Smooth muscle cell (in vitro differentiated cells): ENCODE measurements around the gene MAGI2. TPM values are rescaled to one million over a fixed set of nuclear protein-coding genes. Genes with fewer than 3 reads are reported as not detected.

Experiments used
- DNase-seq: peaks from one replicate; lab custom pipeline; 2025; ENCODE audit not compliant: unreplicated experiment; lab: John Stamatoyannopoulos, UW
- H2AFZ ChIP-seq: fragments of 200-600 bp; sonication (generic); 2 replicates; pipeline ENCODE4 v1.6.0; 2016; ENCODE audit warnings: antibody characterized with exemption, low read depth, mild to moderate bottlenecking
- H3F3A ChIP-seq: fragments of 200-600 bp; sonication (generic); 2 replicates; pipeline ENCODE4 v1.6.0; 2017; ENCODE audit warnings: antibody characterized with exemption, low read depth
- H3K27ac ChIP-seq: fragments of 200-600 bp; sonication (generic); 2 replicates; pipeline ENCODE4 v1.5.1; 2016; ENCODE audit warnings: low read depth, mild to moderate bottlenecking
- H3K27me3 ChIP-seq: fragments of 200-600 bp; sonication (generic); 2 replicates; pipeline ENCODE4 v1.6.1; 2016; ENCODE audit warnings: low read depth, mild to moderate bottlenecking
- H3K36me3 ChIP-seq: fragments of 200-600 bp; sonication (generic); 2 replicates; pipeline ENCODE4 v1.5.1; 2016; ENCODE audit warnings: low read depth
- H3K4me1 ChIP-seq: fragments of 200-600 bp; sonication (generic); 2 replicates; pipeline ENCODE4 v1.5.1; 2016; ENCODE audit warnings: low read depth
- H3K4me2 ChIP-seq: fragments of 200-600 bp; sonication (generic); 2 replicates; pipeline ENCODE4 v1.6.0; 2016; ENCODE audit warnings: mild to moderate bottlenecking
- H3K4me3 ChIP-seq: fragments of 200-600 bp; sonication (generic); 2 replicates; pipeline ENCODE4 v1.5.1; 2016; ENCODE audit warnings: mild to moderate bottlenecking
- H3K79me2 ChIP-seq: fragments of 200-600 bp; sonication (generic); 2 replicates; pipeline ENCODE4 v1.6.0; 2016; ENCODE audit warnings: low read depth, mild to moderate bottlenecking
- H3K9ac ChIP-seq: fragments of 200-600 bp; sonication (generic); 2 replicates; pipeline ENCODE4 v1.6.0; 2016; ENCODE audit warnings: low read depth
- H3K9me3 ChIP-seq: fragments of 200-600 bp; sonication (generic); replicated peaks from 2 replicates; pipeline ENCODE4 v1.5.1; 2016; ENCODE audit warnings: low read depth
- H4K20me1 ChIP-seq: fragments of 200-600 bp; sonication (generic); 2 replicates; pipeline ENCODE4 v1.6.0; 2016; ENCODE audit warnings: low read depth
- CTCF ChIP-seq: fragments of 200-600 bp; sonication (generic); IDR thresholded peaks from 2 replicates; pipeline ENCODE4 v1.5.1; 2017; ENCODE audit warnings: borderline replicate concordance, mild to moderate bottlenecking, antibody characterized with exemption; ENCODE audit not compliant: insufficient read depth, poor library complexity, severe bottlenecking
- WGBS: methylation state at CpG from one replicate; pipeline ENCODE4 v1.1.7; 2016; ENCODE audit warnings: low lambda C conversion rate; 5-methylcytosine and 5-hydroxymethylcytosine counted together
- polyA plus RNA-seq: library from polyadenylated mRNA; unstranded; fragments of >200 nt; fragmentation: Nextera tagmentation; extraction: Ambion mirVana; gene quantifications from 2 replicates; pipeline ENCODE4 v1.2.1, GENCODE V29; 2016
- total RNA-seq: library from RNA; depleted of rRNA; stranded (reverse); fragments of >200 nt; gene quantifications from 2 replicates; pipeline ENCODE4 v1.2.3, GENCODE V29; 2014

The MAGI2 gene
- total and polyA plus RNA-seq, 2 experiments from 2014 or later: 3.4 to 10.7 TPM

GRCh38 chr7:78535655-78536054 lies 917.8 kb downstream of the MAGI2 start:
- Histone ChIP-seq H3K4me2 (no peak overlapping the region), H3K79me2 (no peaks in the 10 kb centered on the region), H3K36me3 (no peaks in the 10 kb centered on the region), H3K27me3 (no peaks in the 10 kb centered on the region), H3K9me3 (no peaks in the 10 kb centered on the region), H3K4me1 (no peaks in the 10 kb centered on the region), H3F3A (no peaks in the 10 kb centered on the region), H3K27ac (no peak overlapping the region), H4K20me1 (no peaks in the 10 kb centered on the region), H2AFZ (no peak overlapping the region), H3K4me3 (no peak overlapping the region), H3K9ac (no peak overlapping the region)
- DNase-seq: no peak
- WGBS: 66% methylated on average over 7 of the region's 7 CpGs
- no peak for TF ChIP-seq CTCF

GRCh38 chr7:78530351-78530750 lies 923.1 kb downstream of the MAGI2 start:
- Histone ChIP-seq H3K36me3 (no peaks in the 10 kb centered on the region), H3K79me2 (no peaks in the 10 kb centered on the region), H3K27ac (no peak overlapping the region), H4K20me1 (no peaks in the 10 kb centered on the region), H3F3A (no peaks in the 10 kb centered on the region), H3K27me3 (no peaks in the 10 kb centered on the region), H3K4me1 (no peaks in the 10 kb centered on the region), H3K4me2 (no peak overlapping the region), H3K4me3 (no peak overlapping the region), H3K9ac (no peak overlapping the region), H3K9me3 (no peaks in the 10 kb centered on the region), H2AFZ (no peak overlapping the region)
- TF ChIP-seq CTCF: no peak
- WGBS: 47% methylated on average over 4 of the region's 4 CpGs
- no peak for DNase-seq

GRCh38 chr7:78529392-78529791 lies 924.1 kb downstream of the MAGI2 start:
- H3F3A ChIP-seq: no peaks in the 10 kb centered on the region
- no peaks in the 10 kb centered on the region for H3K4me1 ChIP-seq
- no peaks in the 10 kb centered on the region for H3K36me3 ChIP-seq
- H2AFZ ChIP-seq: no peak overlapping the region
- H3K27ac ChIP-seq: no peak overlapping the region
- no peaks in the 10 kb centered on the region for H3K27me3 ChIP-seq
- H4K20me1 ChIP-seq: no peaks in the 10 kb centered on the region
- no peak overlapping the region for H3K4me2 ChIP-seq
- H3K4me3 ChIP-seq: no peak overlapping the region
- DNase-seq: no peak
- no peaks in the 10 kb centered on the region for H3K79me2 ChIP-seq
- H3K9ac ChIP-seq: no peak overlapping the region
- TF ChIP-seq CTCF: no peak
- WGBS: 93% methylated on average over 3 of the region's 3 CpGs
- H3K9me3 ChIP-seq: no peaks in the 10 kb centered on the region

GRCh38 chr7:78528964-78529363 lies 924.5 kb downstream of the MAGI2 start:
- Histone ChIP-seq H3K9me3 (no peaks in the 10 kb centered on the region), H3K27ac (no peak overlapping the region), H3K4me2 (no peak overlapping the region), H3F3A (no peaks in the 10 kb centered on the region), H2AFZ (no peak overlapping the region), H3K36me3 (no peaks in the 10 kb centered on the region), H3K9ac (no peak overlapping the region), H3K27me3 (no peaks in the 10 kb centered on the region), H4K20me1 (no peaks in the 10 kb centered on the region), H3K4me1 (no peaks in the 10 kb centered on the region), H3K4me3 (no peak overlapping the region), H3K79me2 (no peaks in the 10 kb centered on the region)
- no peak for TF ChIP-seq CTCF
- WGBS: 58% methylated on average over 3 of the region's 3 CpGs
- no peak for DNase-seq
